DND-41 (cell line): ENCODE data around the gene ITIH5.
A peak's percentile ranks its signal among the peaks of the same experiment; 100 is the strongest.

Source experiments
- ATAC-seq: fragments of 200-7000 bp; cut with Tn5 transposase; 3 replicates; pipeline ENCODE4 v1.9.1; 2021; ENCODE audit warnings: low read depth; ENCODE audit not compliant: insufficient read depth
- DNase-seq: peaks from one replicate; pipeline ENCODE4 v3.0.0-alpha.2; 2020
- H2AFZ ChIP-seq: 2 replicates; pipeline ENCODE4 v1.6.0; 2012; ENCODE audit warnings: low read depth, low read length
- H3K27ac ChIP-seq: 2 replicates; pipeline ENCODE4 v1.5.1; 2012; ENCODE audit warnings: low read length, inconsistent platforms
- H3K27me3 ChIP-seq: fragments of 200-600 bp; sonication (generic); 2 replicates; pipeline ENCODE4 v1.6.0; 2012; ENCODE audit warnings: low read length, mild to moderate bottlenecking, inconsistent platforms; ENCODE audit not compliant: insufficient read depth, poor library complexity
- H3K36me3 ChIP-seq: 2 replicates; pipeline ENCODE4 v1.5.1; 2012; ENCODE audit warnings: low read length, inconsistent platforms; ENCODE audit not compliant: insufficient read depth
- H3K4me1 ChIP-seq: 2 replicates; pipeline ENCODE4 v1.5.1; 2012; ENCODE audit warnings: mild to moderate bottlenecking, low read length; ENCODE audit not compliant: insufficient read depth
- H3K4me2 ChIP-seq: 2 replicates; pipeline ENCODE4 v1.6.0; 2012; ENCODE audit warnings: mild to moderate bottlenecking, moderate library complexity, low read length, inconsistent platforms; ENCODE audit not compliant: insufficient read depth
- H3K4me3 ChIP-seq, 2 experiments: fragments of 200-600 bp in 1 of 2; shearing (Covaris generic) in 1 of 2; 2 replicates each; pipeline ENCODE4 v1.5.1; 2012 to 2016; ENCODE audit warnings: inconsistent platforms in 2 of 2, low read length in 2 of 2, mild to moderate bottlenecking in 2 of 2, low read depth in 1 of 2, moderate library complexity in 1 of 2
- H3K79me2 ChIP-seq: 2 replicates; pipeline ENCODE4 v1.6.0; 2012; ENCODE audit warnings: low read length, inconsistent platforms; ENCODE audit not compliant: insufficient read depth
- H3K9ac ChIP-seq: 2 replicates; pipeline ENCODE4 v1.6.0; 2012; ENCODE audit warnings: low read depth, mild to moderate bottlenecking, inconsistent platforms, low read length, moderate library complexity
- H3K9me3 ChIP-seq: 2 replicates; pipeline ENCODE4 v1.5.1; 2012; ENCODE audit warnings: low read length, moderate library complexity, mild to moderate bottlenecking, inconsistent platforms; ENCODE audit not compliant: insufficient read depth, severe bottlenecking
- H4K20me1 ChIP-seq: 2 replicates; pipeline ENCODE4 v1.6.0; 2012; ENCODE audit warnings: low read length; ENCODE audit not compliant: insufficient read depth
- CTCF ChIP-seq: IDR thresholded peaks from 2 replicates; pipeline ENCODE4 v1.5.1; 2012; ENCODE audit warnings: borderline replicate concordance, low read length, moderate library complexity, mild to moderate bottlenecking; ENCODE audit not compliant: poor library complexity, severe bottlenecking; ENCODE audit errors: extremely low read depth
- EZH2 ChIP-seq: IDR thresholded peaks from 3 replicates; pipeline ENCODE4 v1.6.1; 2012; ENCODE audit warnings: borderline replicate concordance, low read depth, mild to moderate bottlenecking, moderate library complexity, low read length, inconsistent platforms; ENCODE audit not compliant: severe bottlenecking

Gene ITIH5

DNA sequence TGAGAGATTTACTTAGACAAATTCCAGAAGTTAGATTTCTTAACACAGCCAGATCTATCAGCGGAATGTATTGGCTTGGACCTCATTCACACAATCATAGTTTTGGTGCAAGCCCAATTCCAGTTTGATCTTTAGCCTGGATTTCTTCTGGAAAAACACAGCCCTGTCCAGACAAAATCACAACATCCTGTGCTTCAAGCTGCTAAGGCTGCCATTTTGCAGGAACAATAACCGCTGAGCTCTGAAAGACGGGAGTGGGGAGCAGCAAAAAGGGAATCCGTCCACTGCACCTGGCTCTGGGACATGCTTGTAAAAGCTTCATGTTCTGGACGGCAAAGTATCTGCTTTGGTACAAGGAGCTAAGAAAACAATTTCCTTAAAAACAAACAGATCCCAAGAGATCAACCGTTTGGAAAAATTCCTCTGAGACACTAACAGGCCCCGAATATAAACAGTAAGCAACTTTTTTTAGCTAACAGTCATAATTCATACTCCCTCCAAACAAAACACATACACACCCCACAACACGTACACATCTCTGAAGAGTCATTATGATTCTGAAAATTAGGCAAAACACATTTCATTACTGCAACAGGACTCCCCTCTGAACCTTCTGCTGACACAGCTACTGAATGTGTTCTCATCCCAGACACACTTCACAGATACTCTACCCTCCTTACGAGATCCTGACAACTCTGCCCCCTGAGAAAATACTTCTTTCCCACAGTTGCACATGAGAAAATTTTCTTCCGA lies 32.4 kb downstream of the ITIH5 start:
- DNase-seq (no peak), ATAC-seq (no peak)
- H3K79me2 ChIP-seq, result no peaks in the 10 kb centered on the region
- 0 out of 2 replicates have a peak overlapping the region, but pooled peaks have one; percentile 21 for H2AFZ ChIP-seq
- H3K9ac ChIP-seq, result no peak overlapping the region
- TF ChIP-seq EZH2, result no peak
- TF ChIP-seq CTCF, result no peak
- H3K27me3 ChIP-seq, result no peaks in the 10 kb centered on the region
- no peaks in the 10 kb centered on the region for H3K9me3 ChIP-seq
- no peaks in the 10 kb centered on the region for H4K20me1 ChIP-seq
- no peaks in the 10 kb centered on the region for H3K4me1 ChIP-seq
- no peaks in the 10 kb centered on the region for H3K36me3 ChIP-seq
- H3K4me3 ChIP-seq, result no peak overlapping the region
- no peak overlapping the region for H3K4me2 ChIP-seq
- H3K27ac ChIP-seq, result no peak overlapping the region

DNA sequence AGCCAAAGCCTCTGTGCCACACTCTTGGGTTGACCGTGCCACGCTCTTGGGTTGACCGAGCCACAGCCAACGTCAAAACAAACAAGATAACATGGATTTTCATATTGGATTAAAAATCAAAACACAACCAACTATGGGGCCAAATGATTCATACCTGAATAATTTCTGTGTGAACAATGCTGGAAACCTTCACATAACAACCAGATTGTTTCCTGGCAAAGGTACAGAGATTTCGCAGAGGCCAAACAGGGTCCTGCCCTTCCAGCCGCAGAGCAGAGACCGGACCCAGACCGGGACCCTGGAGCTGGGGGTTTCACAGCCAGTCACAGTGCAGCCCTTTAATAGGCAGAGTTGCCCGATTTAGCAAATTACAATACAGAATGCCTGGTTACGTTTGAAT lies 40.5 kb downstream of the ITIH5 start:
- TF ChIP-seq CTCF (no peak), EZH2 (no peak)
- no peak for DNase-seq

DNA sequence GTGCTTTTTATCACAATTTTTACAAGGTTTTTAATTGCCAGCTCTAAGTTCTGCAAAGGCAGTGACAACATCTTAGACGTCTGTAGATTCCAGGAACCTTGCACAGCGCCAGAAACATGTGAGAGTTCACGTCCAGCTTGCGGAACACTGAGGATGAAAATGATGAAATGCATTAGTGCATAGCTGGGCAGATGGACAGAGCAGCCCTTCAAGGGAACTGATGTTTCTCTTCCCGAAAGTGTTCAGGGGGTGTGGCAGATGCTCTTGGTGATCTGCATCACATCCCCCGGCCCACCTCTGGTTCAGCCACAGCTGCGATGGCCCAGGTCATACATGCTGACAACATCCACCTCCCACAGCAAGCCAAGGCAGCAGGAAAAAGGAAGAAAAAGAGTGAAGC lies 40.9 kb downstream of the ITIH5 start:
- ATAC-seq, result no peak
- no peak for TF ChIP-seq EZH2
- TF ChIP-seq CTCF, result no peak
- no peak overlapping the region for H3K4me2 ChIP-seq

More for the DNA sequence above, 40.5 kb downstream of the ITIH5 start:
- Histone ChIP-seq H3K27me3 (no peaks in the 10 kb centered on the region), H3K4me2 (no peak overlapping the region), H3K4me3 (no peak overlapping the region), H3K4me1 (no peaks in the 10 kb centered on the region), H3K9me3 (no peaks in the 10 kb centered on the region), H3K36me3 (no peaks in the 10 kb centered on the region), H2AFZ (no peak overlapping the region), H4K20me1 (no peaks in the 10 kb centered on the region), H3K79me2 (no peaks in the 10 kb centered on the region), H3K9ac (no peak overlapping the region), H3K27ac (no peak overlapping the region)
- no peak for ATAC-seq

GRCh38 chr10:7625009-7625408 lies 41.8 kb downstream of the ITIH5 start:
- H3K4me3 ChIP-seq, result no peak overlapping the region
- H3K4me2 ChIP-seq, result no peak overlapping the region
- ATAC-seq (no peak), DNase-seq (no peak)
- no peak overlapping the region for H3K27ac ChIP-seq
- H4K20me1 ChIP-seq, result no peaks in the 10 kb centered on the region
- no peak overlapping the region for H2AFZ ChIP-seq
- TF ChIP-seq EZH2, result no peak
- no peak for TF ChIP-seq CTCF
- H3K4me1 ChIP-seq, result no peaks in the 10 kb centered on the region
- no peaks in the 10 kb centered on the region for H3K36me3 ChIP-seq
- H3K9me3 ChIP-seq, result no peaks in the 10 kb centered on the region
- no peaks in the 10 kb centered on the region for H3K79me2 ChIP-seq
- H3K27me3 ChIP-seq, result no peaks in the 10 kb centered on the region
- no peak overlapping the region for H3K9ac ChIP-seq

More for the DNA sequence above, 40.9 kb downstream of the ITIH5 start:
- no peaks in the 10 kb centered on the region for H3K9me3 ChIP-seq
- DNase-seq, result no peak
- H4K20me1 ChIP-seq, result no peaks in the 10 kb centered on the region
- no peaks in the 10 kb centered on the region for H3K27me3 ChIP-seq
- no peak overlapping the region for H3K27ac ChIP-seq
- H2AFZ ChIP-seq, result no peak overlapping the region
- no peak overlapping the region for H3K4me3 ChIP-seq
- no peak overlapping the region for H3K9ac ChIP-seq
- no peaks in the 10 kb centered on the region for H3K79me2 ChIP-seq
- H3K36me3 ChIP-seq, result no peaks in the 10 kb centered on the region
- no peaks in the 10 kb centered on the region for H3K4me1 ChIP-seq
